Vagina (tissue), 2 donors: Measurements from ENCODE around the gene CD8B. TPM values are rescaled to one million over a fixed set of nuclear protein-coding genes. Genes with fewer than 3 reads are reported as not detected.

Source experiments
- DNase-seq, 2 donors: peaks; one replicate each; pipeline ENCODE4 v3.0.0-alpha.2; 2017; ENCODE audit errors: extremely low spot score in 2 of 2
- H3K27ac ChIP-seq: fragments of 200-600 bp; sonication (generic); one replicate; pipeline ENCODE4 v1.5.1; 2019
- H3K27me3 ChIP-seq: fragments of 200-600 bp; sonication (generic); one replicate; pipeline ENCODE4 v1.5.1; 2019
- H3K36me3 ChIP-seq, 2 donors: fragments of 200-600 bp; sonication (generic); one replicate each; pipeline ENCODE4 v1.5.1; 2017 to 2019
- H3K4me1 ChIP-seq: fragments of 200-600 bp; sonication (generic); one replicate; pipeline ENCODE4 v1.5.1; 2019
- H3K4me3 ChIP-seq, 2 donors: fragments of 200-600 bp; sonication (generic); 1 replicate in 1 of 2; 2 replicates in 1 of 2; pipeline ENCODE4 v1.5.1; 2016 to 2019
- H3K9me3 ChIP-seq: fragments of 200-600 bp; sonication (generic); one replicate; pipeline ENCODE4 v1.5.1; 2019
- POLR2A ChIP-seq, 2 donors: fragments of 450-650 bp; IDR thresholded peaks; one replicate each; pipeline ENCODE4 v1.6.1; 2017; ENCODE audit warnings: antibody characterized with exemption in 2 of 2, mild to moderate bottlenecking in 2 of 2, moderate library complexity in 2 of 2
- POLR2AphosphoS5 ChIP-seq, 2 donors: sonication (generic); formaldehyde crosslinking; IDR thresholded peaks; one replicate each; pipeline ENCODE4 v1.9.0; 2017; ENCODE audit warnings: antibody characterized with exemption in 2 of 2, mild to moderate bottlenecking in 2 of 2, low read depth in 1 of 2; ENCODE audit not compliant: insufficient read depth in 1 of 2
- intact Hi-C: fragments of 100-400 bp; cut with DNase I; formaldehyde crosslinking; loops from one replicate; pipeline ENCODE4 v1.15.1; 2023
- total RNA-seq: library from RNA; depleted of rRNA; stranded (reverse); fragments of >200 nt; gene quantifications from one replicate; pipeline ENCODE4 v1.2.3, GENCODE V29; 2016
- TF ChIP-seq, protein P1 (sequence below), 3 experiments: fragments of 450-650 bp in 2 of 3; fragments of 200-600 bp in 1 of 3; sonication (generic) in 1 of 3; IDR thresholded peaks; one replicate each; pipeline ENCODE4 v1.5.1; 2017 to 2019; ENCODE audit warnings: antibody characterized with exemption in 3 of 3, mild to moderate bottlenecking in 2 of 3, moderate library complexity in 2 of 3

The CD8B gene
- total RNA-seq, 1 donor from 2014 or later = 10.6 TPM

GRCh38 chr2:86807468-86808275 lies 54.0 kb downstream of the CD8B start:
- Histone ChIP-seq H3K9me3 (no peaks in the 10 kb centered on the region), H3K4me3 (peak overlapping the region; percentile 35 to 49), H3K4me1 (peaks cover 30% of the 10 kb centered on the region), H3K27me3 (peaks cover 8% of the 10 kb centered on the region), H3K27ac (peak overlapping the region; percentile 16), H3K36me3 (no peaks in the 10 kb centered on the region)
- no peak for DNase-seq
- TF ChIP-seq, protein P1, sequence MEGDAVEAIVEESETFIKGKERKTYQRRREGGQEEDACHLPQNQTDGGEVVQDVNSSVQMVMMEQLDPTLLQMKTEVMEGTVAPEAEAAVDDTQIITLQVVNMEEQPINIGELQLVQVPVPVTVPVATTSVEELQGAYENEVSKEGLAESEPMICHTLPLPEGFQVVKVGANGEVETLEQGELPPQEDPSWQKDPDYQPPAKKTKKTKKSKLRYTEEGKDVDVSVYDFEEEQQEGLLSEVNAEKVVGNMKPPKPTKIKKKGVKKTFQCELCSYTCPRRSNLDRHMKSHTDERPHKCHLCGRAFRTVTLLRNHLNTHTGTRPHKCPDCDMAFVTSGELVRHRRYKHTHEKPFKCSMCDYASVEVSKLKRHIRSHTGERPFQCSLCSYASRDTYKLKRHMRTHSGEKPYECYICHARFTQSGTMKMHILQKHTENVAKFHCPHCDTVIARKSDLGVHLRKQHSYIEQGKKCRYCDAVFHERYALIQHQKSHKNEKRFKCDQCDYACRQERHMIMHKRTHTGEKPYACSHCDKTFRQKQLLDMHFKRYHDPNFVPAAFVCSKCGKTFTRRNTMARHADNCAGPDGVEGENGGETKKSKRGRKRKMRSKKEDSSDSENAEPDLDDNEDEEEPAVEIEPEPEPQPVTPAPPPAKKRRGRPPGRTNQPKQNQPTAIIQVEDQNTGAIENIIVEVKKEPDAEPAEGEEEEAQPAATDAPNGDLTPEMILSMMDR (IDR thresholded peaks at IDR 0.05) = no peak
- TF ChIP-seq POLR2AphosphoS5 (IDR thresholded peaks at IDR 0.05; ENCODE audit: insufficient read depth in 1 of 2, low read depth in 1 of 2) = peak; percentile 8 to 38
- intact Hi-C loops = no loop called here

DNA sequence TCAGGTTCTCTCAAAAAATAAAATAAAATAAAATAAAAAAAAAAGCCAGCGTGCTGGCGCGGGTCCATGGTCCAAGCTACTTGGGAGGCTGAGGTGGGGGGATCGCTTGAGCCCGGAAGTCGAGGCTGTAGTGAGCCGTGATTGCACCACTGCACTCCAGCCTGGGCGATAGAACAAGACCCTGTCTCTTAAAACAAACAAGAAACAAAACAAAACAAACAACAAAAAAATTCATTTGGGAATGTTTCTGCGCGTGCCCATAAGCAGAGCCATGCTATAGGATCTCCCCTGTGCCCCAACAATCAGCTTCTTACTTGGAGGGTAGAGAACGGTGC lies 54.6 kb downstream of the CD8B start:
- peaks cover 30% of the 10 kb centered on the region for H3K4me1 ChIP-seq
- H3K27ac ChIP-seq = peak overlapping the region; percentile 16
- H3K36me3 ChIP-seq = no peaks in the 10 kb centered on the region
- no peaks in the 10 kb centered on the region for H3K9me3 ChIP-seq
- peak overlapping the region; percentile 35 to 49 for H3K4me3 ChIP-seq
- TF ChIP-seq, protein P1 (IDR thresholded peaks at IDR 0.05) = no peak
- no peak for TF ChIP-seq POLR2AphosphoS5 (IDR thresholded peaks at IDR 0.05; ENCODE audit: insufficient read depth in 1 of 2, low read depth in 1 of 2)
- intact Hi-C loops = no loop called here
- peaks cover 8% of the 10 kb centered on the region for H3K27me3 ChIP-seq
- no peak for DNase-seq

DNA sequence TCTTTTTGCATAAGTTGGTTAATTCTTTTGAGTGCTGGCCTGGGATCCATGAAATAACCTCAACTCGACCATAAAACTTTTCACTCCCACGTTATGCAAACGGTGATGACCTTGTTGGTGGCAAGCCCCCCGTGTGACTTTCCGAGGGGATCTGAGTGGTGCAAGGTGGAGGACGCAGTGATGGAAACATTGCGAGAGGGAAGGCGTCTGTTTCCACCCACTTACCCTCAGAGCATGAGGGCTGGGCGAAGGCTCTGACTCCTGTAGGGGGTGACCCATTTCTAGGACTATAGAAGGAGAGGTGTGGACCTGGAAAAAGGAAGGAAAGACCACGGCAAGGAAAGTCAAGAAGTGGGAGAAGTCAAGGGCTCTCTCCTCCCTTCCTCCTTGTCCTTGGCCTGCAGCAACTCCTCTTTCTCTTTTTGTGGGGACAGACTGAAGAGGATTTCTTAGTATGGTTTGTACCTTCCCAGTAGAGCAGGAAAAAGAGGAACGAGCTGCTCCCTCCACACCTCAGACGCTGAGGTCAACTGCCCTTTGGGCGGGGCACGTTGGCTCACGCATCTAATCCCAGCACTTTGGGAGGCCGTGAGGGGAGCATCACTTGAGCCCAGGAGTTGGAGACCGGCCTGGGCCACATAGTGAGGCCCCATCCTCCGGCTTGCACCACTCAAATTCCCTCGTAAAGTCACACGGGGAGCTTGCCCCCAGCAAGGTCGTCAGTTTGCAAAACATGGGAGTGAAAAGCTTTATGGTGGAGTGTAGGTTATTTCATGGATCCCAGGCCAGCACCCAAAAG lies 55.4 kb downstream of the CD8B start:
- H3K27ac ChIP-seq = no peak overlapping the region
- peaks cover 8% of the 10 kb centered on the region for H3K27me3 ChIP-seq

GRCh38 chr2:86800856-86801567 lies 60.7 kb downstream of the CD8B start:
- no peaks in the 10 kb centered on the region for H3K27me3 ChIP-seq
- intact Hi-C loops = no loop called here
- DNase-seq = no peak
- no peaks in the 10 kb centered on the region for H3K4me1 ChIP-seq
- no peak overlapping the region for H3K27ac ChIP-seq
- no peak overlapping the region for H3K4me3 ChIP-seq
- H3K36me3 ChIP-seq = no peaks in the 10 kb centered on the region
- TF ChIP-seq POLR2A (IDR thresholded peaks at IDR 0.05) = no peak
- TF ChIP-seq, protein P1 (IDR thresholded peaks at IDR 0.05) = no peak
- TF ChIP-seq POLR2AphosphoS5 (IDR thresholded peaks at IDR 0.05; ENCODE audit: insufficient read depth in 1 of 2, low read depth in 1 of 2) = no peak
- no peaks in the 10 kb centered on the region for H3K9me3 ChIP-seq

More for the DNA sequence above, 55.4 kb downstream of the CD8B start:
- no peak for TF ChIP-seq POLR2AphosphoS5 (IDR thresholded peaks at IDR 0.05; ENCODE audit: insufficient read depth in 1 of 2, low read depth in 1 of 2)
- TF ChIP-seq, protein P1 (IDR thresholded peaks at IDR 0.05) = no peak
- no peak for TF ChIP-seq POLR2A (IDR thresholded peaks at IDR 0.05)
- Histone ChIP-seq H3K4me3 (no peak overlapping the region), H3K9me3 (no peaks in the 10 kb centered on the region), H3K4me1 (peaks cover 30% of the 10 kb centered on the region), H3K36me3 (no peaks in the 10 kb centered on the region)
- intact Hi-C loops = no loop called here
- no peak for DNase-seq
